GM12875 (cell line): ENCODE results near the gene MAN2A2.

Experiments used
- H3K4me3 ChIP-seq: one replicate; pipeline ENCODE4 v1.5.1; 2011; ENCODE audit warnings: low read depth, low read length, control low read depth
- CTCF ChIP-seq: IDR thresholded peaks from 2 replicates; pipeline ENCODE4 v1.5.1; 2011; ENCODE audit warnings: low read depth, mild to moderate bottlenecking, control low read depth, inconsistent platforms, low read length, moderate library complexity, borderline replicate concordance; ENCODE audit not compliant: insufficient read depth

Gene MAN2A2

GRCh38 chr15:90930861-90931574 lies 27.9 kb downstream of the MAN2A2 start:
- peak overlapping the region; percentile 91 for H3K4me3 ChIP-seq
- TF ChIP-seq CTCF: no peak

DNA sequence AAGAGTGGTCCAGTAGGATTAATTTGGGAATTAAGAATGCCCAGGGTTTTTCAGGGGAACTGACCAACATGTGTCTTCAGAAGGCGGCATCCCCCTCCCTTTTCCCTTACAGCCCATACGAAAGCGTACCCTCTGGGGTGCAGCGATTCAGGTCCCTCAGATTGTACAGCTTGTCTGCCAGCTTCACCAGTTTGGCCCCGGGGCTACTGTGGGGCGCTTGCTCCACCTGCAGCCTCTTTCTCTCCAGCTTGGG lies 28.4 kb downstream of the MAN2A2 start:
- peak overlapping the region; percentile 91 for H3K4me3 ChIP-seq
- no peak for TF ChIP-seq CTCF

DNA sequence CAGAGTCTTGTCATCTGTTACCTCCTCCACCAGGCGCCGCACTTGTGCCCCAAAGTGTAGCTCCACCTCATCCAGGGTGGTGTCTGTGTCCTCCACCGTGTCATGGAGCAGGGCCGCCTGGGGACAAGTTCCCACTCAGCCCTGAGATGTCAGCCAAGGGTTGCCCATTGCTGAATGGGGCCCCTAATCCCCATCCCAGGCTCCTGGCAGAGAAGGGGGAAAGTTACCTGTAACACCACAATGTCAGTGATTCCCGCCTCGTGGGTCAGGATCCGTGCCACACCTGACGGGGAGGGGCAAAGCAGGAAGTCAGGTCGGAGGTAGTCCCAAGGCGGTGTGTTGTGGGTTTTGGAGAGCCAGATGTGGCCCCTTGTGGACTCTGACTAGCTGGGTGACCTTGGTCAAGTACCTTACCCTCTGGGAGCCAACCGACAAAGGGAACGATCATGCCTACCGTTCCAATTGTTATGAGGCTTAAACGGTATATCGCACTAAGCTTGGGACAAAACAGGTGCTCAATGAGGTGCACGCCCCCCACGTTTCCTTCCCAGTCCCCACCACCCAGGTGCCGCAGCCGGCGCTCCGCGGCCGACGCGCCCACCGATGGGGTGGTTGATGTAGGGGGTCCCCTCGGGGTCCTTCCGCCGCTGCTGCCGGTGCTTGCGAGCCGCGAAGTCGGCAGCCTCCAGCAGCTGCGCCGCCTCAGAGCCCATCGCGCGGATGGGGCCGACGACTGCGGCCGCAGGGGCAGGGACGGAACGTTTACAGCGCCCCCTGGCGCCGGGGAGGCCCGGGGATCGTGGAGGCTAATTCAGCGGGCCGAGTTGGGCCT lies 28.9 kb downstream of the MAN2A2 start, which contains the start of gene HDDC3:
TSS of gene HDDC3 (minus strand) at position 722 of the 832 bp plus-strand sequence. CDS start at position 713, 9 bp downstream.
- H3K4me3 ChIP-seq: peak within 1 kb of the TSS; percentile 91
- peak; percentile 95 for TF ChIP-seq CTCF

DNA sequence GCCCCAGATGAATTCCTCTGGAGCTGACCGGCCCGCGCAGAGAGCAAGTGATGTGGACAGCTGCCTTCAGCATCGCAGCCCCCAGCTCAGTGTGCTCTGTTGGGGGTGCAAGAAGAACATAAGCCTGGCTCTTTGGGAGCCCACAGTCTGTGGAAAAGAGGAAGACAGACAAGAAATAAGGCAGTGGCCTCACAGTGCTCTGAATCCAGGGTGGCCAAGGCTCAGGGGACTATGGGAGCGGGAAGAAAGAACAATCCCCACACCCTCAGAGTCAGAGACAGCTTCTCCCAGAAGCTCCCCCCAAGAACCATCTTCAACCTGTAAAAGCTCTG lies 29.5 kb downstream of the MAN2A2 start:
- no peak overlapping the region for H3K4me3 ChIP-seq
- no peak for TF ChIP-seq CTCF

DNA sequence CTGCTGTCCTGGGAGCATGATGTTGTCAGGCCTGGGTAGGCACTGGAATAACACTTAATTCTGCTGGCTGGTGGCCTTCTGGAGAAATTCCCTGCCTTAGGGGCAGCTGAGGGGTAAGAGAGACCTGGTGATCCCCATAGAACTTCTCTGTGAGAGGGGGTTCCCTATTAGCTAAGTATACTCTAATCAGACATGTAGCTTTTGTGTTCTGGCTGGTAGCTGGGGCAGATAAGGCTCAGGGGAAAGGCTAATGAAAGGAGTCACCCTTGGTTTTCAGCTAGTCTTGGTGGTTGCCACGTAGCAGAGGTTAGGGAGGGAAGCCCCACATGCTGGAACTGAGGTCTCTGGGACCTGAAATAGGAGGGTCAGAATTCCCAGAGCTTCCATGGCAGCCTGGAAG lies 30.2 kb downstream of the MAN2A2 start:
- H3K4me3 ChIP-seq: no peak overlapping the region
- TF ChIP-seq CTCF: no peak

- TF ChIP-seq CTCF: peak; percentile 94
- H3K4me3 ChIP-seq: peak overlapping the region; percentile 84
Measured at GRCh38 chr15:90934256-90934948, 31.3 kb downstream of the MAN2A2 start.
